ENCODE measurements around the gene WFDC6. TPM values are rescaled to one million over a fixed set of nuclear protein-coding genes. Genes with fewer than 3 reads are reported as not detected.

The WFDC6 gene
- total and polyA plus RNA-seq, 11 donors, result not detected

DNA sequence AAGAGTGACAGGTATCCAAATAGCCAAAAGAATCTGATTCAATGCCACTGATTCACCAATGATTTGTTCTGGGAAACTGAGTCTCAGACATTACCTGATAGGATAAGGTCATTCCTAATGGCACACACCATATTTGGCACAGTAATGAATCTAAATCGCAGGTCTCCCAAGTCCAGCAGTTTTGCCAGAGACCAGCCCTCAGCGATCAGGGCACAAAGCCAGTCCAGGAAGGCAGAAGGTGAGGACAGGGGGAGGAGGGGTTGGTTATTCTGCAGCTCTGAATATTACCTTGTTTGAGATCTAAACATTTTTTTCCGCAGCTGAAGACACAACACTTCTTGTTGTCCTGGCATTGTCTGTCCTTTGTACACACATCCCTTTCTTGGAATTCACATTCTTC lies 6.1 kb upstream of the WFDC6 start:
- DNase-seq, result no peak
- no peak overlapping the region for H3K27ac ChIP-seq
- WGBS, 4 donors, result 70 to 77% (median 73%) methylated on average over 3 of the region's 3 CpGs
- H3K27me3 ChIP-seq, result peaks cover 0 to 19% (median 4%) of the 10 kb centered on the region in 9 donors
- intact Hi-C loops (cut with DNase I), result loop anchor here in 3 of 10 donors (5.0 to 10.0 kb wide), 3 partner anchors 219 to 227 kb away; no protein-coding TSS in a partner anchor
- no peaks in the 10 kb centered on the region for H3K4me1 ChIP-seq
- no peaks in the 10 kb centered on the region for H3K9me3 ChIP-seq
- no peak overlapping the region for H3K4me3 ChIP-seq
- ATAC-seq, result no peak
- TF ChIP-seq, protein P1, sequence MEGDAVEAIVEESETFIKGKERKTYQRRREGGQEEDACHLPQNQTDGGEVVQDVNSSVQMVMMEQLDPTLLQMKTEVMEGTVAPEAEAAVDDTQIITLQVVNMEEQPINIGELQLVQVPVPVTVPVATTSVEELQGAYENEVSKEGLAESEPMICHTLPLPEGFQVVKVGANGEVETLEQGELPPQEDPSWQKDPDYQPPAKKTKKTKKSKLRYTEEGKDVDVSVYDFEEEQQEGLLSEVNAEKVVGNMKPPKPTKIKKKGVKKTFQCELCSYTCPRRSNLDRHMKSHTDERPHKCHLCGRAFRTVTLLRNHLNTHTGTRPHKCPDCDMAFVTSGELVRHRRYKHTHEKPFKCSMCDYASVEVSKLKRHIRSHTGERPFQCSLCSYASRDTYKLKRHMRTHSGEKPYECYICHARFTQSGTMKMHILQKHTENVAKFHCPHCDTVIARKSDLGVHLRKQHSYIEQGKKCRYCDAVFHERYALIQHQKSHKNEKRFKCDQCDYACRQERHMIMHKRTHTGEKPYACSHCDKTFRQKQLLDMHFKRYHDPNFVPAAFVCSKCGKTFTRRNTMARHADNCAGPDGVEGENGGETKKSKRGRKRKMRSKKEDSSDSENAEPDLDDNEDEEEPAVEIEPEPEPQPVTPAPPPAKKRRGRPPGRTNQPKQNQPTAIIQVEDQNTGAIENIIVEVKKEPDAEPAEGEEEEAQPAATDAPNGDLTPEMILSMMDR (IDR thresholded peaks at IDR 0.05), result no peak
- no peak for TF ChIP-seq POLR2A (IDR thresholded peaks at IDR 0.05)
- no peaks in the 10 kb centered on the region for H3K36me3 ChIP-seq

DNA sequence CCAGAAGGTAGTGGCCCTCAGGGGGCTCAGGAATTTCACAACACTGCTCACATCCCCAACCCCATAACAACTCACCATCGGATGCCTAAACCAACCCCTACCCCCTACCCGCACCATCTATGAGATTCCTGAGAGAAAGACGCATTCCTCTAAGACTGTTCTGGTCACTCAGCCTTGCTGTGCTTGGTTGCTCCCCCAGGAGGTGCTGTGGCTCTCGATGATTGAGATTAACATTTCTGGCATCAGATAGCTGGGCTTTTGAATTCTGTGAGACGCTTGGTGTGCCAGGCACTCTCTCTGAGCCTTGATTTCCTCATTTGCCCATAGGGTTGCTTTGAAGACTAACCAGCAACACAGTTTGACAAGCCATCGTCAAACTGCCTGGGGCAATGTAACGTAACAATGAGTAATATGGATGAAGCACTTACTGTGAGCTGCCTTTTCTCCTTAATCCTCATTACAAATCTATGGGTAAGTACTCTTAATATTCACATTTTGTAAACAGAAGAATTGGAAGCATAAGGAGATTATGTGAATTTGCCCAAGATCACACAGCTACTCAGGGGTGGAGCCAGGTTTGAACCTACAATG lies 978 bp downstream of the WFDC6 start:
- ATAC-seq (no peak), DNase-seq (no peak)
- TF ChIP-seq, protein P1 (IDR thresholded peaks at IDR 0.05), result no peak
- no peak for TF ChIP-seq POLR2A (IDR thresholded peaks at IDR 0.05)
- H3K36me3 ChIP-seq, result no peaks in the 10 kb centered on the region
- H3K4me3 ChIP-seq, result no peak overlapping the region
- peaks cover 0 to 40% (median 13%) of the 10 kb centered on the region in 9 donors for H3K27me3 ChIP-seq
- H3K4me1 ChIP-seq, result no peaks in the 10 kb centered on the region
- 51 to 66% (median 60%) methylated on average over 7 of the region's 7 CpGs for WGBS, 4 donors
- no peaks in the 10 kb centered on the region for H3K9me3 ChIP-seq
- no peak overlapping the region for H3K27ac ChIP-seq
- intact Hi-C loops (cut with DNase I), result no loop called here

DNA sequence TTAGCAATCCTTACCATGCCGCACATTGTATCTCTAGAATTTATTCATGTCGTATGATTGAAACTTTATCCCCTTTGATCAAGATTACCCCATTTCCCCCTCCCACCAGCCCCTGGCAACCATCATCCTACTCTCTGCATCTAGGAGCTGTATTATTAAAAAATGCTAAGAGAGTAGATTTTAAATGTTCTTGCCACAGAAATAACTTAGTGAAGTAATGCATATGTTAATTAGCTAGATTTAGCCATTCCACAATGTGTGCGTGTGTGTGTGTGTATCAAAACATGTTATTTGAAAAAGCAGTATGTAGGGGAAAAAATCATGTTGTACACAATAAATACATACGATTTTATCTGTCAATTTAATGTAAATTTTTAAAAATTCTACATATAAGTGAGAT lies 12.0 kb downstream of the WFDC6 start:
- intact Hi-C loops (cut with DNase I), result no loop called here
- Histone ChIP-seq H3K36me3 (no peaks in the 10 kb centered on the region), H3K27me3 (peaks cover 0 to 25% (median 4%) of the 10 kb centered on the region in 9 donors), H3K27ac (no peak overlapping the region), H3K9me3 (no peaks in the 10 kb centered on the region), H3K4me3 (no peak overlapping the region), H3K4me1 (no peaks in the 10 kb centered on the region)
- 72 to 75% (median 73%) methylated on average over 4 of the region's 4 CpGs for WGBS, 4 donors
- TF ChIP-seq, protein P1 (IDR thresholded peaks at IDR 0.05), result no peak
- no peak for TF ChIP-seq POLR2A (IDR thresholded peaks at IDR 0.05)
- no peak for DNase-seq
- no peak for ATAC-seq

DNA sequence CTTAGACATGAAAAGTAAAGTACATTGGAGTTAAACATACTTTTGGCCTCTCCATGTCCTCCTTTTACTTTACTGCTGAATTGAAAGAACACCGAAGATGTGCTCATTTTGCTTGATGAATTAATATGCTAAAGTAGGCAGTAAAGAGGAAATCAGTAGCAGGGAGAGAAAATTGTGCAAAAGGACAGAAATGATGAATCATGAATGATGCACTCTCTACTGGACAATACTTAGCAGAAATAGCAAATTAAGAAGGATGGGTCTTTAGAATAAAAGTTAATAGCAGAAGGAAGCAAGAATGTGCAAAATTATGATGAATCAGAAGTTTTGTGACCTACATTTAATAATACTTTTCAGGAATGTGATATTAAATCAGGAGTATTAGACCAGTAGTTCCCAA lies 15.5 kb downstream of the WFDC6 start:
- TF ChIP-seq, protein P1 (IDR thresholded peaks at IDR 0.05), result no peak
- no peak for TF ChIP-seq POLR2A (IDR thresholded peaks at IDR 0.05)
- H3K27me3 ChIP-seq, result peaks cover 0 to 25% (median 0%) of the 10 kb centered on the region in 9 donors
- DNase-seq (no peak), ATAC-seq (no peak)
- H3K36me3 ChIP-seq, result no peaks in the 10 kb centered on the region
- H3K4me1 ChIP-seq, result no peaks in the 10 kb centered on the region
- intact Hi-C loops (cut with DNase I), result no loop called here
- 68 to 81% (median 76%) methylated on average over 1 of the region's 1 CpG for WGBS, 4 donors
- H3K27ac ChIP-seq, result no peak overlapping the region
- H3K9me3 ChIP-seq, result no peaks in the 10 kb centered on the region
- no peak overlapping the region for H3K4me3 ChIP-seq

Data from heart left ventricle (tissue), 16 donors.